Testis (tissue), 2 donors: ENCODE measurements around the gene GABARAP.

ENCODE experiments used
- POLR2A ChIP-seq: fragments of 450-650 bp; IDR thresholded peaks from one replicate; pipeline ENCODE4 v1.6.1; 2017; ENCODE audit warnings: antibody characterized with exemption, mild to moderate bottlenecking, moderate library complexity
- TF ChIP-seq, protein P1 (sequence below), 3 experiments: fragments of 450-650 bp in 2 of 3; fragments of 200-600 bp in 1 of 3; sonication (generic) in 1 of 3; IDR thresholded peaks; one replicate each; pipeline ENCODE4 v1.5.1; 2016 to 2019; ENCODE audit warnings: antibody characterized with exemption in 3 of 3, mild to moderate bottlenecking in 2 of 3, moderate library complexity in 1 of 3

DNA sequence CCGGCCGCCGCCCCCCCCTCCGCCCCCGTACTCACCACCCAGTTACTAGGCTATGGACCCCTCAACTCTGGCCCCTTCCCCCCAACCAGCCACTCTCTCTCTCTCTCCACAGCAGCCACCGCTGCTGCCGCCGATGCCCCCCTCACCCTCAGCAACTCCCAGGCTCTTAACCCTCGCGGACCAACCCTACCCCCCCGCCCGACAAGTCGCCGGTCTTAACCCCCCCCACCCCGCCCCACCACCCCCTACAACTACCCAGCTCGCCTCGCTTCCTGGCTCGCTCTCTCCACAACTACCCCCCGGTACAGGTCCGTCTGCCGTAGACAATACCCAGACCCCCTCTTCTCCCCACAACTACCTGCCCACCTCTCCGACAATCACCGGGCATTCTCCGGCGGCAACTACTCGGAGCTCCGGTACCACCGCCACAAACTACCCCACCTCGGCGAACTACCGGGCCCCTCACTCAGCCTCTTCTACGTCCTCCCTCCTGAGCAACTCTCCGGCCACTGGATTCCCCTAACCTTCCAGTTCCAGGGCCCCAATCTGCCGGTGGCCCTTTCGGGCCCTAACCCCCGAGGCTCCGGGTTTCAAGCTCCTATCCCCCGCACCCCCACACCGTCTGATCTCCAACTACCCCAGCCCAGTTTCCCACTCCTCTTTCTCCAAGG, 3.7 kb downstream of the GABARAP start:
- TF ChIP-seq, protein P1, sequence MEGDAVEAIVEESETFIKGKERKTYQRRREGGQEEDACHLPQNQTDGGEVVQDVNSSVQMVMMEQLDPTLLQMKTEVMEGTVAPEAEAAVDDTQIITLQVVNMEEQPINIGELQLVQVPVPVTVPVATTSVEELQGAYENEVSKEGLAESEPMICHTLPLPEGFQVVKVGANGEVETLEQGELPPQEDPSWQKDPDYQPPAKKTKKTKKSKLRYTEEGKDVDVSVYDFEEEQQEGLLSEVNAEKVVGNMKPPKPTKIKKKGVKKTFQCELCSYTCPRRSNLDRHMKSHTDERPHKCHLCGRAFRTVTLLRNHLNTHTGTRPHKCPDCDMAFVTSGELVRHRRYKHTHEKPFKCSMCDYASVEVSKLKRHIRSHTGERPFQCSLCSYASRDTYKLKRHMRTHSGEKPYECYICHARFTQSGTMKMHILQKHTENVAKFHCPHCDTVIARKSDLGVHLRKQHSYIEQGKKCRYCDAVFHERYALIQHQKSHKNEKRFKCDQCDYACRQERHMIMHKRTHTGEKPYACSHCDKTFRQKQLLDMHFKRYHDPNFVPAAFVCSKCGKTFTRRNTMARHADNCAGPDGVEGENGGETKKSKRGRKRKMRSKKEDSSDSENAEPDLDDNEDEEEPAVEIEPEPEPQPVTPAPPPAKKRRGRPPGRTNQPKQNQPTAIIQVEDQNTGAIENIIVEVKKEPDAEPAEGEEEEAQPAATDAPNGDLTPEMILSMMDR (IDR thresholded peaks at IDR 0.05) = no peak
- TF ChIP-seq POLR2A = no peak
